Lower leg skin (tissue), 3 donors: Measurements from ENCODE around the gene KRR1.
"Not testable (repeated sequence)": the region's sequence is repeated elsewhere in the genome, so short reads cannot be mapped to it uniquely, and the experiment has no call there.

ENCODE experiments used
- CTCF ChIP-seq, 3 donors: fragments of 450-650 bp; IDR thresholded peaks; one replicate each; pipeline ENCODE4 v1.5.1; 2016; ENCODE audit warnings: antibody characterized with exemption in 3 of 3, mild to moderate bottlenecking in 3 of 3, moderate library complexity in 2 of 3
- POLR2A ChIP-seq, 2 donors: fragments of 450-650 bp; IDR thresholded peaks; one replicate each; pipeline ENCODE4 v1.6.1; 2016 to 2017; ENCODE audit warnings: antibody characterized with exemption in 2 of 2, mild to moderate bottlenecking in 1 of 2, moderate library complexity in 1 of 2

GRCh38 chr12:75445137-75445507, 66.3 kb downstream of the KRR1 start:
- not testable (repeated sequence) for TF ChIP-seq CTCF, POLR2A (IDR thresholded peaks at IDR 0.05)
